ENCODE results near the gene MTSS2.

MTSS2 gene

DNA sequence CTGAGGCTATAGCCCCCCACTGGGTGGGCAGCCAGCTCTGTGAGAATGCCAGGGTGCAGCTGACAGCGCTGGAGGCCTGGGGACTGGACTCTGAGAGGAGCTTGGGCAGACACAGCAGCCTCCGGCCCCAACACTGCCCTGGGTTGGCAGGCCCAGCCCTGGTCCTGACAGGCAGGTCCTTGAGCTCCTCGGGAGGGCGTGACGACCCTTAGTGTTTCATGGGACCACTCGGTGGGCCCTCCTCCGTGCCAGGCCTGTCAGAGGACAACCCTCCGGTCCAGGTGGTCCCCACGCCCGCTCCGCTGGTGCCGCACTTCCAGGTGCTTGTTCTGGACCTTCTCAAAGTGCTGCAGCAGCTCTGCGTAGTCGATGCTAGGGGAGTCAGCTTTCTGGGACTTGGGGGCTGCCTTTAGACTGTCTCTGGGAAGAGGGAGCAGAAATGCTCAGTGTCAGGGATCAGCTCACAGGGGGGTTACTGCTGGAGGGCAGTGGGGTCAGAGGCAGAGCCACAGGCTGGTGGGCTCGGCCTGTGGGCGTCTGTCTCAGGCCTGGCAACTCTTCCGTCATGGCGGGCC, 1.9 kb upstream of the MTSS2 start:
- 0 out of 2 replicates have a peak, but pooled peaks have one; percentile 13 for TF ChIP-seq ZNF600 (tag by site-specific recombination; IDR thresholded peaks at IDR 0.05)
- TF ChIP-seq, protein P1, sequence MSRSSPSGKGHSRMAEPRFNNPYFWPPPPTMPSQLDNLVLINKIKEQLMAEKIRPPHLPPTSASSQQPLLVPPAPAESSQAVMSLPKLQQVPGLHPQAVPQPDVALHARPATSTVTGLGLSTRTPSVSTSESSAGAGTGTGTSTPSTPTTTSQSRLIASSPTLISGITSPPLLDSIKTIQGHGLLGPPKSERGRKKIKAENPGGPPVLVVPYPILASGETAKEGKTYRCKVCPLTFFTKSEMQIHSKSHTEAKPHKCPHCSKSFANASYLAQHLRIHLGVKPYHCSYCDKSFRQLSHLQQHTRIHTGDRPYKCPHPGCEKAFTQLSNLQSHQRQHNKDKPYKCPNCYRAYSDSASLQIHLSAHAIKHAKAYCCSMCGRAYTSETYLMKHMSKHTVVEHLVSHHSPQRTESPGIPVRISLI (tag by site-specific recombination; IDR thresholded peaks at IDR 0.05): no peak
- CTCF ChIA-PET: interaction anchor here (0.6 to 1.4 kb wide), 3 partner anchors 47 to 83 kb away, joined by 3 to 6 read pairs (median 3); no protein-coding TSS in a partner anchor
- peaks cover 13% of the 10 kb centered on the region for H3K4me1 ChIP-seq (ENCODE audit: control insufficient read depth, insufficient read depth, low read length)
- H3K27ac ChIP-seq (ENCODE audit: extremely low read depth, low read depth, low read length): no peak overlapping the region
- no peaks in the 10 kb centered on the region for H3K9me3 ChIP-seq (ENCODE audit: control insufficient read depth, insufficient read depth, low read depth, low read length)
- H3K36me3 ChIP-seq (ENCODE audit: control insufficient read depth in 2 of 2, insufficient read depth in 1 of 2, low read length in 2 of 2): peaks cover 0 to 13% of the 10 kb centered on the region in 2 experiments; a peak in 1 of 3 replicates
- POLR2A ChIA-PET: no interaction called here
- H3K4me3 ChIP-seq (ENCODE audit: low read depth, low read length): no peak overlapping the region

DNA sequence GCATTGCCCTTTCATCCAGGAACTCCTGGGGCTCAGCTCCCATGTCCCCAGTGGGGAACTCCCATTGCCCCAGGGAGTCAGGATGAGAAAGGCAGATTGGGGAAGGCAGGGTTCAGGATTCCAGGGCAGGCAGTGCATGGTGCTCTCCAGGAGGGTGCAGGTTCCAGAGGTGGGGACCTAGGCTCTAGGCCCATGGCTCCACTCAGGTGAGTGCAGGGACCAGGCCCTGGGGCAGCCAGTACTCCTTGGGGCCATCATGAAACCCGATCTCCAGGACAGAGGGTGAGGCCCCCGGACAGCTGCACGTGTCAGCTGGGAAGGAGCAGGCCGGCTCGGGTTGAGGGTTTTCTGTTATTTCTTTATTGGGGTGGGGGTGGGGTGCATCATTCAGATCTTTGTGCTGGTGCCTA, 1.3 kb upstream of the MTSS2 start:
- Histone ChIP-seq H3K9me3 (ENCODE audit: control insufficient read depth, insufficient read depth, low read depth, low read length) (no peaks in the 10 kb centered on the region), H3K36me3 (ENCODE audit: control insufficient read depth in 2 of 2, insufficient read depth in 1 of 2, low read length in 2 of 2) (peaks cover 0 to 14% of the 10 kb centered on the region in 2 experiments; a peak in 1 of 3 replicates), H3K4me3 (ENCODE audit: low read depth, low read length) (no peak overlapping the region), H3K4me1 (ENCODE audit: control insufficient read depth, insufficient read depth, low read length) (peaks cover 13% of the 10 kb centered on the region), H3K27ac (ENCODE audit: extremely low read depth, low read depth, low read length) (no peak overlapping the region)
- ChIA-PET POLR2A (interaction anchor here (0.6 kb wide), 1 partner anchor 100 kb away, joined by 3 read pairs; no protein-coding TSS in a partner anchor), CTCF (interaction anchor here (0.6 to 1.4 kb wide), 4 partner anchors 48 to 155 kb away, joined by 3 to 6 read pairs (median 3); no protein-coding TSS in a partner anchor)
- TF ChIP-seq SALL2 (tag by site-specific recombination; IDR thresholded peaks at IDR 0.05; ENCODE audit: borderline replicate concordance): no peak
- no peak for TF ChIP-seq ZNF510 (tag by site-specific recombination; IDR thresholded peaks at IDR 0.05; ENCODE audit: insufficient replicate concordance)
- TF ChIP-seq HOXA7 (CRISPR knock-in tag; IDR thresholded peaks at IDR 0.05; ENCODE audit: borderline replicate concordance): no peak
- no peak for TF ChIP-seq ZNF311 (tag by site-specific recombination; IDR thresholded peaks at IDR 0.05; ENCODE audit: borderline replicate concordance)
- TF ChIP-seq ZNF423 (tag by site-specific recombination; IDR thresholded peaks at IDR 0.05): peak; percentile 17; the same call in 1 of the 2 replicates
- no peak for TF ChIP-seq ZNF785 (tag by site-specific recombination; IDR thresholded peaks at IDR 0.05)
- TF ChIP-seq, protein P2, sequence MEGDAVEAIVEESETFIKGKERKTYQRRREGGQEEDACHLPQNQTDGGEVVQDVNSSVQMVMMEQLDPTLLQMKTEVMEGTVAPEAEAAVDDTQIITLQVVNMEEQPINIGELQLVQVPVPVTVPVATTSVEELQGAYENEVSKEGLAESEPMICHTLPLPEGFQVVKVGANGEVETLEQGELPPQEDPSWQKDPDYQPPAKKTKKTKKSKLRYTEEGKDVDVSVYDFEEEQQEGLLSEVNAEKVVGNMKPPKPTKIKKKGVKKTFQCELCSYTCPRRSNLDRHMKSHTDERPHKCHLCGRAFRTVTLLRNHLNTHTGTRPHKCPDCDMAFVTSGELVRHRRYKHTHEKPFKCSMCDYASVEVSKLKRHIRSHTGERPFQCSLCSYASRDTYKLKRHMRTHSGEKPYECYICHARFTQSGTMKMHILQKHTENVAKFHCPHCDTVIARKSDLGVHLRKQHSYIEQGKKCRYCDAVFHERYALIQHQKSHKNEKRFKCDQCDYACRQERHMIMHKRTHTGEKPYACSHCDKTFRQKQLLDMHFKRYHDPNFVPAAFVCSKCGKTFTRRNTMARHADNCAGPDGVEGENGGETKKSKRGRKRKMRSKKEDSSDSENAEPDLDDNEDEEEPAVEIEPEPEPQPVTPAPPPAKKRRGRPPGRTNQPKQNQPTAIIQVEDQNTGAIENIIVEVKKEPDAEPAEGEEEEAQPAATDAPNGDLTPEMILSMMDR (tag by site-specific recombination; IDR thresholded peaks at IDR 0.05): no peak
- no peak for TF ChIP-seq TRIM28 (IDR thresholded peaks at IDR 0.05; ENCODE audit: borderline replicate concordance, low read length)
- no peak for TF ChIP-seq ZNF426 (tag by site-specific recombination; IDR thresholded peaks at IDR 0.05)
- TF ChIP-seq SETDB1 (IDR thresholded peaks at IDR 0.05; ENCODE audit: insufficient read length, low read length): no peak
- TF ChIP-seq ZNF302 (tag by site-specific recombination; IDR thresholded peaks at IDR 0.05; ENCODE audit: low read depth): no peak
- no peak for TF ChIP-seq ZBTB17 (tag by site-specific recombination; IDR thresholded peaks at IDR 0.05)
- TF ChIP-seq BCL11B (tag by site-specific recombination; IDR thresholded peaks at IDR 0.05; ENCODE audit: low read depth): no peak
- no peak for TF ChIP-seq REPIN1 (tag by site-specific recombination; IDR thresholded peaks at IDR 0.05; ENCODE audit: low read depth)
- no peak for TF ChIP-seq MZF1 (tag by site-specific recombination; IDR thresholded peaks at IDR 0.05; ENCODE audit: borderline replicate concordance)
- no peak for TF ChIP-seq GLI2 (tag by site-specific recombination; IDR thresholded peaks at IDR 0.05; ENCODE audit: borderline replicate concordance, low read depth)
- TF ChIP-seq FEZF1 (tag by site-specific recombination; IDR thresholded peaks at IDR 0.05): no peak
- TF ChIP-seq, protein P3, sequence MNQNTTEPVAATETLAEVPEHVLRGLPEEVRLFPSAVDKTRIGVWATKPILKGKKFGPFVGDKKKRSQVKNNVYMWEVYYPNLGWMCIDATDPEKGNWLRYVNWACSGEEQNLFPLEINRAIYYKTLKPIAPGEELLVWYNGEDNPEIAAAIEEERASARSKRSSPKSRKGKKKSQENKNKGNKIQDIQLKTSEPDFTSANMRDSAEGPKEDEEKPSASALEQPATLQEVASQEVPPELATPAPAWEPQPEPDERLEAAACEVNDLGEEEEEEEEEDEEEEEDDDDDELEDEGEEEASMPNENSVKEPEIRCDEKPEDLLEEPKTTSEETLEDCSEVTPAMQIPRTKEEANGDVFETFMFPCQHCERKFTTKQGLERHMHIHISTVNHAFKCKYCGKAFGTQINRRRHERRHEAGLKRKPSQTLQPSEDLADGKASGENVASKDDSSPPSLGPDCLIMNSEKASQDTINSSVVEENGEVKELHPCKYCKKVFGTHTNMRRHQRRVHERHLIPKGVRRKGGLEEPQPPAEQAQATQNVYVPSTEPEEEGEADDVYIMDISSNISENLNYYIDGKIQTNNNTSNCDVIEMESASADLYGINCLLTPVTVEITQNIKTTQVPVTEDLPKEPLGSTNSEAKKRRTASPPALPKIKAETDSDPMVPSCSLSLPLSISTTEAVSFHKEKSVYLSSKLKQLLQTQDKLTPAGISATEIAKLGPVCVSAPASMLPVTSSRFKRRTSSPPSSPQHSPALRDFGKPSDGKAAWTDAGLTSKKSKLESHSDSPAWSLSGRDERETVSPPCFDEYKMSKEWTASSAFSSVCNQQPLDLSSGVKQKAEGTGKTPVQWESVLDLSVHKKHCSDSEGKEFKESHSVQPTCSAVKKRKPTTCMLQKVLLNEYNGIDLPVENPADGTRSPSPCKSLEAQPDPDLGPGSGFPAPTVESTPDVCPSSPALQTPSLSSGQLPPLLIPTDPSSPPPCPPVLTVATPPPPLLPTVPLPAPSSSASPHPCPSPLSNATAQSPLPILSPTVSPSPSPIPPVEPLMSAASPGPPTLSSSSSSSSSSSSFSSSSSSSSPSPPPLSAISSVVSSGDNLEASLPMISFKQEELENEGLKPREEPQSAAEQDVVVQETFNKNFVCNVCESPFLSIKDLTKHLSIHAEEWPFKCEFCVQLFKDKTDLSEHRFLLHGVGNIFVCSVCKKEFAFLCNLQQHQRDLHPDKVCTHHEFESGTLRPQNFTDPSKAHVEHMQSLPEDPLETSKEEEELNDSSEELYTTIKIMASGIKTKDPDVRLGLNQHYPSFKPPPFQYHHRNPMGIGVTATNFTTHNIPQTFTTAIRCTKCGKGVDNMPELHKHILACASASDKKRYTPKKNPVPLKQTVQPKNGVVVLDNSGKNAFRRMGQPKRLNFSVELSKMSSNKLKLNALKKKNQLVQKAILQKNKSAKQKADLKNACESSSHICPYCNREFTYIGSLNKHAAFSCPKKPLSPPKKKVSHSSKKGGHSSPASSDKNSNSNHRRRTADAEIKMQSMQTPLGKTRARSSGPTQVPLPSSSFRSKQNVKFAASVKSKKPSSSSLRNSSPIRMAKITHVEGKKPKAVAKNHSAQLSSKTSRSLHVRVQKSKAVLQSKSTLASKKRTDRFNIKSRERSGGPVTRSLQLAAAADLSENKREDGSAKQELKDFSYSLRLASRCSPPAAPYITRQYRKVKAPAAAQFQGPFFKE (tag by site-specific recombination; IDR thresholded peaks at IDR 0.05; ENCODE audit: borderline replicate concordance): no peak
- TF ChIP-seq ZNF146 (tag by site-specific recombination; IDR thresholded peaks at IDR 0.05): no peak
- TF ChIP-seq ZNF76 (tag by site-specific recombination; IDR thresholded peaks at IDR 0.05; ENCODE audit: borderline replicate concordance, low read depth): no peak
- no peak for TF ChIP-seq ZFP41 (tag by site-specific recombination; IDR thresholded peaks at IDR 0.05; ENCODE audit: borderline replicate concordance)
- no peak for TF ChIP-seq ZNF121 (tag by site-specific recombination; IDR thresholded peaks at IDR 0.05)
- no peak for TF ChIP-seq ZBTB21 (tag by site-specific recombination; IDR thresholded peaks at IDR 0.05)
- TF ChIP-seq OVOL3 (tag by site-specific recombination; IDR thresholded peaks at IDR 0.05): no peak
- TF ChIP-seq IKZF3 (tag by site-specific recombination; IDR thresholded peaks at IDR 0.05): 0 out of 2 replicates have a peak, but pooled peaks have one; percentile 31
